Measurements from ENCODE around the gene SLC10A7.

Gene SLC10A7

DNA sequence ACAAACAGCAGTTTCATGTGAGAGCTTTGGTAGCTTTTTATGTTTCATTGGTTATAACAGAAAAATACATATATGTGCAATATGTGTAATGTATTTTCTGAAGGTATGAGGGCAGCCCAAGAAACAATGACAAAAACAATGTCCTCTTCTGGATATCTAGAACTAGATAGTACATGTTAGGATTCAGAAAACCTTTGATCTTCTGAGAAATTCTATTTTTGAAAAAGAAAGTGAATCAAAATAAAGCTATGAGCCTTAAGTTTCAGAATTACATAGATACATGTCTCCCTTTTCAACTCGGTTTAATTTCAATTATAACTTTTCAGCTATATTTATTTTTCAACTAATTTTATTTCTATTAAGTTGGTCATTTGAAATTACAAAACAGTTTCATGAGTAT lies 175.5 kb downstream of the SLC10A7 start:
- DNase-seq, result no peak

- DNase-seq, result no peak
These were observed 178.0 kb downstream of the SLC10A7 start for GRCh38 chr4:146343776-146344175.

DNA sequence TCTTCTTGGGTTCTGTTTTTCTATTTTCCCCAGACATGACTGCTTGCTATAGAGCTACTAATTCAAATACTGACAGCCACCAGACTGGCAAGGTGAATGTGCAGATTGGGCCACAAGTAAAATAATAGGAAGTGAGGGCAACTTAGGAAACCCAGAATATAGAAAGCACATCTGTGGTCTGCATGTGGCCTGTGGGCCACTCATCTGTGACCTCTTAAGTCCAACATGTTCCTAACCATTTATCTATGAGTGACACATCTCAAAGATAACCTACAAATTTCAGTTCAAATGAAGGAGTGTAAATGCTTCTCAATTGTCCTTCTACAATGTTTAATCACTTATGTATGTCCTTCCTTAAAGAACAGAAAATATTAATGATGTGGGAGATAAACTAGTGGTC lies 178.5 kb downstream of the SLC10A7 start:
- no peak for DNase-seq

DNA sequence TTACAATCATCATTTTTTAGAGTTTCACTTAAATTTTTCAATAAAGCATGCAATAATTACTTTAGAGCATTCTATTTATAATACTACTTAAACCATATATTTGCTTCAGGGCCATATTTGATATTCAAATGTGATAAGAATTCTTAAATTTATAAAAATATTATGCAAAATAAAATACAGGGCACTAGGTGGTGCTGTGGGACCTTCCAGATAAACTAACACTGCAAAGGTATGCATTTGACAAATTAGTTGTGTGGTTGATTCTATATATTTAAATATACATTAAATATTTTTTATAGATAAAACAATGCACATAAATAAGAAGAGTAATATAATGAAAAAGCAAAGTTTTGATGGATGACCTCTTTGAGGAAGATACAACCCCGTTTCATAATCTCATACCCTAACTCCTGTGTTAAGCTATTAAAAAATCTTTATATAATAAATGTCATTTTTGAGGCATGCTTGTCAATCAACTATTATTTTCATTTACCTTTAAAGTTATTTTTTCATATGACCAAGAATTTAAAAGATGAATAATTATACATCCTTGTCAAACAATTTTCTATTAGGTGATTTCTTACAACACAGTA lies 179.0 kb downstream of the SLC10A7 start:
- peak in 1 of 2 experiments; percentile 3 for DNase-seq

DNA sequence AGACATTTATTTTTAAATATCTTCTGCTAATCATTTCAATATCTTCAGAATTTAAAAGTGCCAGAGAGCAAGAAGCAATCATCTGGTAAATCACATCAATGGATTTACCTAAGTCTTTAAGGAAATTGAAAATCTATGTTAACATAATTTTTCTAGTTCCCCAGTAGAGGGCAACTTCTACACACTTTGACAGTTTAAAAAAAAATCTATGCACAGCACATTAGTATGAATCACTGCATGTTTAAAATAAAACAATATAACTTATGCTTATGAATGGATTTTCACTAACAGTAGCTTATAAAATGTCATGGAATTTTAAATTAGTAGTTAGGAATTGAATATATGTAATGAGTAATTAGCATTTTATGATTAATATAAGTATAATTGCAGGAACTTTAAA lies 180.9 kb downstream of the SLC10A7 start:
- DNase-seq, result no peak

DNA sequence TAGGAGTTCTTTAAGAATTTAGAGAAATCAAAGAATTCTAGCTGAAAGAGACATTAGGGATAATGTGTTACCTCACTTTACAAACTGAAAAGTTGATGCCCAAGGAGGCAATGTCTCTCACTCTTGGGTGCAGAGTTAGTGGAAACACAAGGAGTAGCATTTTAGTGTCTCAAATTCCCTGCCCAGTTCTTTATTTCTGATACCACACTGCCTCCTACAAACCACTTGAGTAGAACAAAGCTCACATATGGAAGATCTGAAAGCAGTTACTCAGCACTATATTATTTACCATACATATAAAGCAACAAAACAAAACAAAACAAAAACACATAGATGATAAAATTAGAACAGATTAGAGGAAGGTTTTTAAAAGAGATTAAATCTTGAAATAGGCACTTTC lies 183.2 kb downstream of the SLC10A7 start:
- DNase-seq, result no peak

- no peak for DNase-seq
These were observed 185.3 kb downstream of the SLC10A7 start for GRCh38 chr4:146336410-146336807.

- no peak for DNase-seq
These were observed 185.9 kb downstream of the SLC10A7 start for GRCh38 chr4:146335763-146336409.

DNA sequence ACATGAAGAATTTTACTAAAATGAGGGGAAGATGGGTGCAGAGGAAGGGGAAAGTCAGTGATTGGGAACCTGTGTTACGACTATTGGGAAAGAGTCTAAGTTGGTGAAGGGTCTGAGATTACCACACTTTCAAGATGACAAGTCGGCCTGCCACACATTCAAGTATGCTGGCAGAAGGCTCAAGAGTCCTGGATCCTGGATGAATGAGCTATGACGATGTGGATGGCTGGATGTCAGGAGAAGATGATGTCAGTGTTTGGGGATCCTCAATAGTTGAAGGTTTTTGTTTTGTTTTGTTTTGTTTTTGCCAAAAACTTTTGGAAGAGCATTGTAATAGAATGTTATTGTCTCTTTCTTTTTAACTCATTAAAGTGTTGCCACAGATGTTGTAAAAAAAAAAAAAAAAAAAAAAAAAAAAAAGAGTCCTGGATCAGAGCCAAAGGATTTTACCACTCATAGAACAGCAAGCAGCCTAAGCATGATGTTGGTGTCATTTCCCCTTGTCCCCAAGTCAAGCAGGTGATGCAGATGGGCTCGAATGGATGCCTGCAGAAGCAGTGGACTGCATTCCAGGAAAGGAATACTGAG lies 186.8 kb downstream of the SLC10A7 start:
- DNase-seq, result no peak

DNA sequence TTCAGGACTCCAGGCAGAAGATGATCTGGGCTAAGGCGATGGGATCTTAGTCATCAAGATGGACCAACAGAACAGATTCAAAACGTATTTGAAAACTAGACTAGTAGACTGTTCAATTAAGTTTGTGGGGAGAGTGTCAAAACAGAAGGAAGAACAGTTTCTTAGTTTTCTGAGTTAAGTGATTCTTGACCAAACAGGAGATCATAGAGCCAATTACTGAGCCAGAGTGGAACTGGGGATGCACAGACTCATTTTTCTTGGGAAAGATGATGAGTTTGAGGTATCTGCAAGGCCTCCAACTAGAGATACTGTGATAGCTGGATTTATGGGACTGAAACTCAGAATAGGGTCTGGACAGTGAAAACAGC lies 187.9 kb downstream of the SLC10A7 start:
- no peak for DNase-seq

DNA sequence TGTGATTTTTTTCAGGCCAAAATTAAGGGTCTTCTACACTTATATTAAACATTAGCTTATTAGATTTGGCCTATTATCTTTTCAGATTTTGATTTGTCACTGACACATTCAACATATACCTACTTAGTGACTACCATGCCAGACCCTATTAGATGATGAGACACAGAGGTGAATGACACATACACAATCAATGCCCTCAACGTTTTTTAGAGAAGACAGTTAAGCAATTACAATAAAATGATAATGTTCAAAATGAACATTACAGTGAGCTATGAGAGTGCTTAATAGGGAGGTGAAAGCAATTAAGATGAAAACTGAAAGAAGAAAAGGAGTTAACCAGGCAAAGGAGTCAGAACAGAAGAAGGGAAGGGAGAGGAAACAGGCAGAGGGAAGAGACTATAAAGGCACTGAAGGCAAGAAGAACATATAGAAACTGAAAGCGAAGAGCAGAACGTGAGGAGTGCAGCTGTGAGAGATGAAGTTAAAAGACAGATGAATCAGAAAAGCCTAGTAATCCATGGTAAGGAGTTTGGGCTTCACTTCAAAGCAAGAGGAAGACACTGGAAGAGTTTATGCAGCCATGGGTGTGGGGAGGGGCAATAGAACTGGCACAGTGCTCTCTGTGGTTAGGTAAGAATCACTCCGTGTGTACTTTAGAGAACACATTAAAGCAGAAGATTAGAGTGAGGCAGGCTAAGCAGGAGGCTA lies 188.4 kb downstream of the SLC10A7 start:
- DNase-seq, result no peak

GRCh38 chr4:146330392-146330791 lies 191.3 kb downstream of the SLC10A7 start:
- DNase-seq, result no peak

GRCh38 chr4:146329050-146329716 lies 192.6 kb downstream of the SLC10A7 start:
- DNase-seq, result no peak

- no peak for DNase-seq
These were observed 193.7 kb downstream of the SLC10A7 start for GRCh38 chr4:146327859-146328650.

GRCh38 chr4:146318894-146319293 lies 202.8 kb downstream of the SLC10A7 start:
- DNase-seq, result no peak

DNA sequence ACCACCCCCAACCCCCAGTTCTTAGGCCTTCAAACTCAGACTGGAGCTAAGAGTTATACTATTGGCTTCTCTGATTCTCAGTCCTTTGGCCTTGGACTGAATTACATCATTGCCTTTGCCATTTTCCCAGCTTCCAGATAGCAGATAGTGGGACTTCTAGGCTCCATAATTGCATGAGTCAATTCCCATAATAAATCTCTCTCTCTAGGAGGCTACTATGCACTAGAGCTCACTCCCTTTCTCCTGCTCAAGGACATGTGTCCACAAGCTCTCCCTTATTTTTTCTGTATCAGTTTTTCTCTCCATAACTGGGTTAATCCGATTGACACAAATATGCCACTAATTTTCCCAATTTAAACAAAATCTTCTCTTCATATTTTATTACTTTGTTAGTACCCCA lies 204.0 kb downstream of the SLC10A7 start:
- DNase-seq, result no peak

DNA sequence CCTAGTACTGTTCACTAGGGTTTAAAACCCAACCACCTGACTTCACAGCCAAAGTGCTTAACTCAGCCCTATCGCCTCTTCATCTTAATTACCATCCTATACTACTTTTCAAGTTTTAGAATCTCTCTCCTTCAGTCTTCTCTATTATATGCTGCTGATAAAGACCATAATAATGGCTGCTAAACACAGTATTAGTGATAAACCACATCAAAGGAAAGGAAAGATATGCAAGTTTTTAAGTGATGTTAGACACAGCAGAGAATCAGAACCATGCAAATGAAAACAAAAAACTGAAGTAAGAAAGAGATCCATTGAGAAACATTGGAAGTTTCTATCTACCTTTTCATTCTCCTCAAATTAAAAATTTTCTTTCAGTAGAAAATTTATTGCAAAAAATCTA lies 206.6 kb downstream of the SLC10A7 start:
- no peak for DNase-seq

- no peak for DNase-seq
These were observed 210.3 kb downstream of the SLC10A7 start for GRCh38 chr4:146311238-146311970.

DNA sequence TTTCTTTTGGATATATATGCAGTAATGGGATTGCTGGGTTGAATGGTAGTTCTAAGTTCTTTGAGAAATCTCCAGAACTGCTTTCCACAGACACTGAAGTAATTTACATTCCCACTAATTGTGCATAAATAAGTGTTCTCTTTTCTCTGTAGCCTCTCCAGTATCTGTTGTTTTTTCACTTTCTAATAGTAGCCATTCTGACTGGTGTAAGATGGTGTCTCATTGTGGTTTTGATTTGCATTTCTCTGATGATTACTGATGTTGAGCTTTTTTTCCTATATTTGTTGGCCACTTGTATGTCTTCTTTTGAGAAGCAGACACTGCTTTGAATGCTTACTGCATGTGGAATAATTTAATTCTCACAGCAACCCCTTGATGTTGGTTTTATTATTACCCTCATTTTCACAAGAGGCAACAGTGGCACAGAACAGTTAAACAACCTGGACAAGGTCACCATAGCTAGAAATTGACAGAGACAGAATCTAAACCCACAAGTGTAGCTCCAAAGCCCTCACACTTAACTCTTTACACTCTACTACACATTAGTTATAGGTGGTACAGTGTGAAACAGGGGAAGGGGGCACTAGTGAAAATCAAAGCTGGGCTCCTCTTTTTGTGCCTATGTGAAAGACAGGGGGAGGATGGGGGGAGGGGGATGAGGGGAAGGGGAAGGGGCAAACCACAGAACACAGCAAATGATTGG lies 211.3 kb downstream of the SLC10A7 start:
- DNase-seq, result no peak

- no peak for DNase-seq
These were observed 212.8 kb downstream of the SLC10A7 start for GRCh38 chr4:146308951-146309350.

- no peak for DNase-seq
These were observed 218.9 kb downstream of the SLC10A7 start for GRCh38 chr4:146302822-146303221.
